Uterus (tissue), 2 donors: Measurements from ENCODE around the gene MSGN1.

Source experiments
- POLR2A ChIP-seq, 2 donors: fragments of 450-650 bp; IDR thresholded peaks; one replicate each; pipeline ENCODE4 v1.6.1; 2016; ENCODE audit warnings: antibody characterized with exemption in 2 of 2, mild to moderate bottlenecking in 1 of 2, moderate library complexity in 1 of 2
- TF ChIP-seq, protein P1 (sequence below), 4 experiments: fragments of 200-600 bp in 2 of 4; fragments of 450-650 bp in 2 of 4; sonication (generic) in 2 of 4; IDR thresholded peaks; one replicate each; pipeline ENCODE4 v1.5.1; 2016 to 2019; ENCODE audit warnings: antibody characterized with exemption in 4 of 4, mild to moderate bottlenecking in 2 of 4, moderate library complexity in 1 of 4

DNA sequence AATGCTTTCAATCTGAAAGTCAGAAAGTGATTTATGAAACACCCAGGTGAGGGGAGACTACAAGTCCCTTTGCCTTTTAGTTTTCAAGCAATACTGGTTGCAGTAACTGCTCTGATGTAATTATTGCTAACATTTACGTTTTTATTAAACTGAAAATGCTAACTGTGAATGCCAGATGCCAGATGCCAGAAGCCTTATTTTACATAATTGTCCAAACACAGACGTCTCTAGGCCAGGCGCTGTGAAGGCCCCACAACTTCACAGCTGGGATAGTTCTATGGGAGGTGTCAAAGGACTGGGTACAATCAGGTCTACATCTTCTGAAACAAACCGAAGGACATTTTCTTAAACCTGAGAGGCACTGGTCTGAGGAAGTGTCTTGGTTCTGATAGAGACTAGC is 27.5 kb upstream of the MSGN1 start:
- TF ChIP-seq, protein P1, sequence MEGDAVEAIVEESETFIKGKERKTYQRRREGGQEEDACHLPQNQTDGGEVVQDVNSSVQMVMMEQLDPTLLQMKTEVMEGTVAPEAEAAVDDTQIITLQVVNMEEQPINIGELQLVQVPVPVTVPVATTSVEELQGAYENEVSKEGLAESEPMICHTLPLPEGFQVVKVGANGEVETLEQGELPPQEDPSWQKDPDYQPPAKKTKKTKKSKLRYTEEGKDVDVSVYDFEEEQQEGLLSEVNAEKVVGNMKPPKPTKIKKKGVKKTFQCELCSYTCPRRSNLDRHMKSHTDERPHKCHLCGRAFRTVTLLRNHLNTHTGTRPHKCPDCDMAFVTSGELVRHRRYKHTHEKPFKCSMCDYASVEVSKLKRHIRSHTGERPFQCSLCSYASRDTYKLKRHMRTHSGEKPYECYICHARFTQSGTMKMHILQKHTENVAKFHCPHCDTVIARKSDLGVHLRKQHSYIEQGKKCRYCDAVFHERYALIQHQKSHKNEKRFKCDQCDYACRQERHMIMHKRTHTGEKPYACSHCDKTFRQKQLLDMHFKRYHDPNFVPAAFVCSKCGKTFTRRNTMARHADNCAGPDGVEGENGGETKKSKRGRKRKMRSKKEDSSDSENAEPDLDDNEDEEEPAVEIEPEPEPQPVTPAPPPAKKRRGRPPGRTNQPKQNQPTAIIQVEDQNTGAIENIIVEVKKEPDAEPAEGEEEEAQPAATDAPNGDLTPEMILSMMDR (IDR thresholded peaks at IDR 0.05), result no peak
- no peak for TF ChIP-seq POLR2A (IDR thresholded peaks at IDR 0.05)
